DMS114 treated with DMSO at 0.1 percent for 48 hours (cell line): ENCODE measurements around the gene LRRN3.

Experiments
- DNase-seq: peaks from one replicate; lab custom pipeline; 2025; ENCODE audit not compliant: unreplicated experiment; lab: John Stamatoyannopoulos, UW

Gene LRRN3

DNA sequence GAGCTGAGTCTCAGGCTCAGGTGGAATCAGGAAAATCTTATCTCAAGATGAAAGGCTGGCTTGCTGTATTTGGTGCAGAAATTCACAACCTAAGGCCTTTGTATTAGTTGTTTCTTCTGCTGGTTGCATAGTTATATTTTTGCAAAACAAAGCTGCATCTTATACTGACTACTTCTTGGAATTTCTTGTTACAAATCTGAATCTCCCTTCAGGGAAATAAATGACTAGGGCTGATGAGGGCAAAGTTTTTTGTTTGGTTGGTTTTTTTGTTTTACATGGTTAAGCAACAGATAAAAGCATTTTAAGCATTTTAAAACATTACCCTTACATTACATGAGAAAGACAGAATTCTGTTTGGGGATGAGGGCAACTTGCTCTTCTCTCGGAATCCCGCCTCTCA, 13.9 kb upstream of the LRRN3 start:
- no peak for DNase-seq

DNA sequence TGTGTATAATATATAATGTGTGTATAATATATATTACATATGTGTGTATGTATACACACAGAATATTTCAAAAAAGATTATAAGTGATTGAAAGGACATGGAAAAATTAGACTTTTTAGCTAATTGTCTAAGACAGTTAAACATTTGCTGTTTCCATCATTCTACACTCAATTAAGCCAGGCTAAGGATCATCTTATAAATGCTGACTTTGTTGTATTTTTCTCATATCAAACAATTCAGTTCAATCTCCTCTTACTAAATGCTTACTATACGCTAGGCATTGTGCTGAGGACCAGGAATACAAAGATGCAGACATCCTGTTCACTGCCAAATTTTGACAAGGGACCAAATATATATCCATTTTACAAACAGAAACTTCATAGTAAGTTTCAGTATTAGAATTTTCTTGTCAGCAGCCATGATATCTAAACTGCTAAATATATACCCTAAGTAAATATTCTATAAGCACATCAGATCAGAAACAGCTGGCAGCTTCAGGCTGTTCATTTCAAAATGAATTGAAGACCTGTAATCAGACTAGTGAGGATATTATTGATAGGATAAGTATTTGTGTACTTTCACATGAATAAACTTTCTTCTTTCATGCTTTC, 10.3 kb upstream of the LRRN3 start:
- no peak for DNase-seq

DNA sequence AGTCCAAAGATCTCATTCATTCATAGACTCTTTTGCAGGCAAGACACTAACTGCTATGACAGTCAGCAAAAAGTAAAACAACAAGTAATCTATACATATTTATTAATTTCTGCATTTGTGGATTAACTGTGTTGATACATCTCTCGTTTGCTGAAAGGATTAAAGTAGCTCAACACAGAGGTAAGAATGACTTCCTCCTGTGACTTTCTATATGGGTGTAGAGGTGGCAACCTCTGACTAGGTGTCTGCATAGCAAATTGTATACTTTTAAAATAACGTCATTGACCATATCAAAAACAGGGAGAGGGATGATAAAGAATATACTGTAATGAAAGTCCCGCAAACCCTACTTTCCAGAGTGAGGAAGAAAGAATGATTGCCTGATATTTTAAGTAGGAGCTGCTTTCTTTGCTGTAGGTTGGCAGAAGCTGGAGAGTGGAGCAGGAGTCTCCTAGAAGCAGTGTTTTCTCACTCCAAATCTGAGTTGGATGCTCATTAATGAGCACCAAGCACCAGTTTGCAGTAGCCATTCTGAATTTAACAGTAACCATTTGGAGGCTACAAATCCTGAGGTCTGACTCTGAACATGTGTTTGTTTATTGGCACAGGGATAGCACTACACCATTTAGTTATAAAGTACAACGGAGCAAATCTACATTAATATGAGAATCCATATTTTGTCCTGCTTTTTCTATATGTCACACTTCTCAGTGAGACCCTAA, 9.2 kb upstream of the LRRN3 start:
- DNase-seq: no peak

DNA sequence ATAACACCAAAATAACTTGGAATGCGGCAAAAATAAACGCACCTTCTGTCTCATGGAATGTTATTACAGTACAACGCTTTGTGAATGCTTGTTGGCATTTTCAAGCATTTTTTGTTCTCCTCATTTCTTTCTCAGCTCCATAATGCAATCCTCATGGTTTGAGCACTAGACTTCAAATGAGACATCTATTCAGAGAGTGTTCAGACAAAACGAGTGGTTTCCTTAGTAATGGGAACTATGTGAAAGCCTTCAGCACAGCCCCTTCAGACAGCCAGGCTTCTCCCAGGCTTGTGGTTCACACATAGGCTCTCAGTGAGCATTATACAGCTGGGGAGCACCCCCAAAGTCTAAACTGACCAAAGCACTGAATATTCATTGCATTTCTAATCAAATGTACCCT, 8.6 kb upstream of the LRRN3 start:
- no peak for DNase-seq

DNA sequence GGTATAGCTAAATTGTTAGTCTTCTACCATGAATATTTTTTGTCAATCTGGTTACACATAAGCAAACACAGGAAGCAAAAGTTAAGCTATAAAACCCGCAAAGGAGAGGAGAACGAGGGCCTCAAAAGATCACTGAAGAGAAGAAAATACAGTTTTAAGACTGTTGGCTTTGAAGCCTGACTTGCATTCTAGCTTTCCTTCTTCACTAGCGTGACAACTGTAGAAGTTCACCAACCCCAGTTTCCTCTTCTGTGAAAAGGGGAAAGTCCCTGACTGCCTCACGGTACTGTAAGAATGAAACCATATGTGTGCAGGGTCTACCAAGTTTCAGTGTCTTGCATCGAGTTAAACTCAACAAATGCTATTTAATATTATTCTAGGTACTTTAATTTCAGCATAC, 7.5 kb upstream of the LRRN3 start:
- no peak for DNase-seq

DNA sequence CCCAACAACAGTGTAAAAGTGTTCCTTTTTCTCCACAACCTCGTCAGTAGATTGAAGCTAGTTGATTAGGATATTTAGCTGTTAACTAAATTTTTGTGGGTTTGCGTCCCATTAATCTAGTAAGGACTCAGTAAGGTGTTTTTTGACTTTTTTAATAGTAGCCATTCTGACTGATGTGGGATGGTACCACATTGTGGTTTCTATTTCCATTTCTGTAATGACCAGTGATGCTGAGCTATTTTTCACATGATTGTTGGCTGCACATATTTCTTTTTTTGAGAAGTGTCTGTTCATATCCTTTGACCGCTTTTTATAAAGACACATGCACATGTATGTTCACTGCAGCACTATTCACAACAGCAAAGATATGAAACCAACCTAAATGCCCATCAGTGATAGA, 5.6 kb upstream of the LRRN3 start:
- DNase-seq: no peak

DNA sequence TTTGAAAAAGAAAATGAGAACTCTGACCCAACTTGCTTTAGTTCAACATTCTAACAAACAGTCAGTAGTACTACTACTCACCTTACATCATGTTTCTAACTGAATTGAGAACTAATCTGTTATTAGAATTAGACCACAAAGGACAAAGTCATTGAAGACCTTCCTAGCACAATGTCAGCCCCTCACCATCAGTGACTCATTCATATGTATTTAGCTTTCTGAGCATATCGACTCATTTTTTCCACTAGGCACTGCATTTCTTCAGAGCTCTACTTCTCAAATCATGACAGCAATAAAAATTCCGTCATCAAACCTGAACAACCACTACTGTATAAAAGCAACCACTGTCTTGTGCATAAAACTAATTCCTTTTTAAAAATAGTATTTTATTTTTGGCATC, 4.4 kb upstream of the LRRN3 start:
- DNase-seq: no peak

DNA sequence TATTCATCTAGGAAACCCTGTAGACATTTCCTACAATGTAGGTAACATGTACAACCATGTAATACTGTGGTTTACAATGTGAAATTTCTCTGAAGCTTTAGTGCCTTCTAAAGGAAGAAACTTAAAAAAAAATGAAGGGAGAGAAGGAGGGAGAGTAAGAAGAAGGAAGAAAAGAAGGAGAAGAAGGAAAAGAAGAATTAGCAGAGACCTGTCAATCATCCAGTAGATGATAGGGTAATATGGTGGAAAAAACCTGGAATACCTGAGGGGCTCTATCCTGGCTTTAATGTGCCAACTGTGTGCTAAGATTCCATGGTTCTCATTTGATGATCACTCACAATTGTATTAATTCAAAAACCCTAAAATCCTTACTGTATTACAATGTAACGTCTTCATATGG, 2.6 kb upstream of the LRRN3 start:
- DNase-seq: no peak

DNA sequence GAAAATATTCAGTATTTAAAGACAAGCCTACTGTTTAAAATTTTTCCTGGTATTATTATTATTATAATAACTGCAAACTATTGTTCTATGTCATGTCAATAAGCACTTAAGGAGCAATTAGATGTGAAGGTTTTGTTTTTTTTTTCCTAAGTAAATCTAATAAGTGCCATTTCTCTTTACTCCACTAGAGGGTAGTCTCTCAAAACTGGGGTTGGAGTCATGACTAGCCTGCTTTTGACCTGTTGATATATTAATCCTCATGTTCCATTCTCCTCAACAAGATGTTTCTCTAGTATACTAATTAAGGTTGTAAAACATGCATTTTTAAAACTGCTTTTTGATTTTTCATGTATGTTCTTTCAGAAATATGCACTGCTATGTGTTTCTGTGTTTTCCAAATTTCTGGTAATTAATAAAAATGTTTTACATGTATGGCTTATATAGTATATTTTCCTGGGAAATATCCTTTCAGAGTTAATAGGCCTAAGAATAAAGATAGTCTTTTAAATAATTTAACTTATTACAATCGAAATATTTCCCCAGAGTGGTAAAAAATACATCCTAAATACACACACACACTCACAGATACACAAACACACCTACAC, 1.0 kb upstream of the LRRN3 start:
- DNase-seq: peak; percentile 43

DNA sequence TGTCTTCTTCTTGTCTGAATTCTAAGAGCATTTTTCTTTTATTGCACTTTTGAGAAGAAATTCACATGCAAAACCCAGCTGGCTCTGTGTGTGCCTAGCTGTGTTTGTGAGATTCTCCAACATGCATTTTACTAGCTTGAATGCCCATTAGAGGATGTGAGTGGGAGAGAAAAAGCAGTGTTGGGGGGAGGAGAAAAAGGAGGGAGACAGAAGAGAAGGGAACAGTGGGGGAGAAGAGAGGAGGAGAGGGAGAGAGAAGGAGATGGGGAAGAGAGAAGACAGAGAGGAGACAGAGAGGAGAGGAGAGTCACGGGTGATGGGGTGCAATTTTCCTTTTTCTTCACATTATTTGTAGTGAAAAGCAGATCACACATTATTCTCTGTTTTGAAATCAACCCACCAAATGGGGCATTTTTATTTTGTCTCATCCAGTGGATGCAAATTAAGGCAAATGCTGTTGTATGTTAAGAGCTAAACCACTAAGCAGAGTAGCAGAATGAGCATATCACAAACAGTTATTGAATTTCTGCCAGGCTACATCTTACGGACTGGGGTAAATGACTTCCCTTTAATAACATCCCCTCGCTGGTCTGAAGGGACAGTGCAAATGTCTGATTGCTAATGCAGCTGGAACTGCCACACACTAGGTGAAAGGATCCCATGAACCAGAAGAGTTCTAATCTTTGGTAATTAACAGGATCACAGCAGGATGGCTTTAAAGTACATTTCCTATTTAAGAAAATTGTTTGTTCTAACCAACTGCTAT, 849 bp downstream of the LRRN3 start:
- no peak for DNase-seq

DNA sequence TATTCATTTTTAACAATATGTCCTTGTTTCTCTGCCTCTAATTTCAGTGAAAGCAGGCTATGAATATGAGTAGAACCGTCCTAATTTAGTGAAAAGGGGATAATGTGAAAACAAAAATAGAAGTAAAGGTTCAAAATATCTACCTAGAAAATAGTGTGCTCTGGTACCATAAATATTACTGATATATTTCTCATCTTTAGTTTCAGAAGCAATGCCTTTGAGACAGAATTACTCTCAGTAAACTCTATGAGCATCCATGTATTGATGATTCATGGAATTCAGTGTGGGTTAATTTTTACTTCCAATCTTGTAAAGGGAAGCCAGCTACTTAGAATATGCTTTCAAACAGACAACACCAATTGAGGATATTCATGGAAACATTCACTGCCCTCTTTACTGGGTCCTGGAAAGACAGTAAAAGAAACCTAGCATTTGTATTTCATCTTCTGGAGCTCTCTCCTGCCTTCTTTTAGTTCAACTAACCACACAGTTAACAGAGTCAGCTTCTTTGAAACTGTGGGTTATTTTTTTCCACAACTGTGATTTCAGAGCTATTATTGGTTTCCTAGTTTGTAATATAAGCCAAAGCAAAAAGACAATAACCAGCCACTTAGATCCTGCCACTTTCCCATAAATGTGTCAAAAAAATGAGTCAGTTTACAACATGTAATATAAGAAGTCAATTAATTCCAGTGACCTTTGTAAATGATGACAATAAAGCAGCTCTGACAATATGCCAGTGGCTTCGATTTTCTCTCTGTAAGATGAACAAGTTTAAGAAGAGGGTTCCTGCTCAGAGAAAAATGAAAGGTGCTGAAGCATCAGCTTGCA, 1.7 kb downstream of the LRRN3 start:
- no peak for DNase-seq

DNA sequence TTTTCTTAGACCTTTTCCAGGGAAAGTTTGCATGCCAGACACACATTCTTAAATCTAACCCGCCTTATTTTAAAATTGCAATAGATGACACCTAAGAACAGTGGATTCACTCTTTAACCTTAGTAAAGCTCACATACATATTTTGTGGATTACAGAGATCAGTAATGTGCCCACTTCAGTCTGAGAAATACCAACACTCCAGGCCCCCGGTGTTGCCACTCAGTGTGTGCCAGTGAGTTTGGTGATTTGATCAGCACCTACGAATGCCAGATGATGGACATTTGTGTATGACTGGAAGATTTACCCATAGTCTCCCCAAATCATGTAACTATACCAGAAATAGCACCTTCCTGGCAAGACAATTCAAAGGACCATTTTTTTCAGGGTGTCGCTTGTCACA, 2.6 kb downstream of the LRRN3 start:
- no peak for DNase-seq

DNA sequence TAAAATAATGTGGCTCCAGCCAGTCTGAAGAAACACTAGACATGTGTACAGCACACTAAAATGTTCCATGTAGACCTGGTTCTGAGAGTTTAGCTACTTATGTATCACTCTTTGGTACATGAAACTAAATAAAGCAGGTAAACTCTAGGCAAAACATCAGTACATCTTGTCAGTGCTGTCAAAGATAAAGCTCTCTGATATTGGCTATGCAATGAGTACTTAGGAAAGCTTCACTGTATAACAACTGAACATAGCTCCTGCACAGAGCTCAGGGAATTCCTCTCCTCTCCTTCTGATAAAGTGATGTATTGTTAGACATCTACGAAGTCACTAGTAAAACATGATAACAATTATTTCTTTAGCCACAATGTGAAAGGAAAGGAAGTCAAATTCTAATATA, 3.5 kb downstream of the LRRN3 start:
- no peak for DNase-seq

DNA sequence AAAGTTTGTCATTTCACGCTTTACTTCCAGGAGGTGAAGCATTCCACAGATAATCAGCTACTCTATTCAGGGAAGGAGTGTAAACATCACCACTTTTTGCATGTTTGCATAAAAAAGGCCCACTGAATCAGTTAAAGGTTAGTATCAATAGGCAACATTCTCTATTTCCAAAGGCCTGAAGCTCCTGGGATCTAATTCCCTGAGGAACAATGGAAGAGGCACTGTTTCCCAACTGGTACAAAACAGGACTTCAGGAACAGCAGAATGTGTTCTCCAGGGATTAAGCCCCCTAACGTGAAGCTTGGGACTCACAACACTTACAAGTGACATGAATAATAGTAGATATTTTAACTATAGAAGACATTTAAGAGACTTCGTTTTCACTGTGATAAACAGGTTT, 6.1 kb downstream of the LRRN3 start:
- no peak for DNase-seq

DNA sequence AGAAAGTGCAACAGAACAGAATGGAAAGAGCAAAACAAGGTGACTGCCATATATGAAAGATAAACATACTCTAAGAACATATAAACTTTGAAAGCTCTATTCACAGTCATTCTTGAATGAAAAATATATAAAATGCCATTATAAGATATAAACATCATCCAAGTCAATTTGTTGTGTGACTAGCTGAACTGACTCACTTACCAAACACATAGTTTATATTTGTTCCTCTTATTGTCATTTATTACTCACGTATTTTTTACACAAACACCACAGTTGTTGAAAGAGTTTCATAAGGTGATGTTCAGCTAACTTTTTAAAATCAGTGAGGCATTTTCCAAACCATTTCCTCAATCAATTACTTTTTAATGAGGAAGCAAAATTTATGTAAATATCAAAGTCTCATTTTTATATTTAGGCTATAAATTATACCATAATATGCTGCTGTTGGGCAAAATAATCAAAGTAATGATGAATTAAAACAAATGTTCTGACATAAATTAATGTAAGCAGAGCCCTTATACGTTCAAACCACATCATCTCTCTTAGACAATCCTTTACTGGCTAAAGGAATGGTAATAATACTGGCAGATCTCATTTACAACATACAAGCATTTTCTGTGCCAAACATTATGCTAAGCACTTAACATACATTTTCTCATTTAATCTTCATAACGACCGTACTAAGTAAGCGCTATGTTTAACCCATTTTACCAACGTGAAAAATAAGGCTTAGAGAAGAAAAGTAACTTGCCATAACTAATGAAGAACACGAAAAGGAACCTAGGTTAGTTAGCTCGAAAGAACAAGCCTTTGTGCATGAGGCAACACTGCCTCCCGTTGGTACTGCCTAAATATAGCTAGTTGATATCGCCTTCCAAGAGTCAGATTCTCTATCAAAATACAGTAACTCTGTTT, 7.3 kb downstream of the LRRN3 start:
- DNase-seq: peak; percentile 3

DNA sequence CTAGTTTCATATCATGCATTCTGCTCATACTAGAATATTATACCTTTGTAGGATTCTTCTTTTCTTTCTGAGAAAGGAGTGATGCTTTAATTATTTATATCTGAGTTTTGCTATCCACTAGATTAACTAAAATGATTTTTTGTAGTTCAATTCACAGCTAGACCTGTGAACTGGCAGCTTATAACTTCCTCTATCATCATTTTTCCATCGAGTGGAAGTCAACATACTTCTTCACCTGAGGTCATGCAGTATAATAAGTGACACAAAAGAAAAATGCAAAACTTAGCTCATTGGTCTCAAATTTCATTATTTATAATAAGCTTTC, 8.0 kb downstream of the LRRN3 start:
- DNase-seq: no peak

DNA sequence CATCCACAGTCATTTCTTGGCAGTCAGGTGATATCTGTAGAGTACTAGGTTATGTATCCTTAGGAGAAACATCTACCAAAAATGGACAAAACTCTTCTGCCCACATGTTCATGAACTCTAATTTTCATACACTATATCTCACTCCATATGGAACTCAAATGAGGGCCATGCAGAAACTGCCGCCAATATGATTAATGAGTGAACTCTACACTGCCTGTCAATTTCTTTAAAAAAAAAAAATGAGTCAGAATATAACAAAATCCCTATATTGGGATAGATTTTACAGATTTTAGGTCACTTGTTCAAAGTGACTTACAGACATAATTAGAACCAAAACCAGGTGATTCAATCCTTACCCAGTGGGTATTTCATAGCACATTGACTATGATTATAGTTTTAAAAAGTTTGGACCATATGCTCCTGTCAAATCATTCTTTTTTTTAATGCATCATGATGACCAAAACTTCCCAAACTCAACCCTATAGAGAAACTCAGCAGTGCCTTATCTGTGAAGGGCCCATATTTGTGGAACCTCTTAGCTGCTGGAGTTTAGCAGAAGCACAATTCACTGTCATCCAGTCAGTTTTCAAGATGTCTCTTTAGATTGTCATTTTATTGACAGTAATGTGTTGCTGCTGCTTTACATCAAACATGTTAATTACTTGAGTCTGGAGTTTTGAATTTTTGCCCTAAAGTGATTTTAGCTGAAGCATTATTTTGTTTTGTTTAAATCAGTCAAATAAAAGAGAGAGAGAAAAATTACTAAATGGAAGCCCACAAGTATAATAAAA, 11.1 kb downstream of the LRRN3 start:
- no peak for DNase-seq

DNA sequence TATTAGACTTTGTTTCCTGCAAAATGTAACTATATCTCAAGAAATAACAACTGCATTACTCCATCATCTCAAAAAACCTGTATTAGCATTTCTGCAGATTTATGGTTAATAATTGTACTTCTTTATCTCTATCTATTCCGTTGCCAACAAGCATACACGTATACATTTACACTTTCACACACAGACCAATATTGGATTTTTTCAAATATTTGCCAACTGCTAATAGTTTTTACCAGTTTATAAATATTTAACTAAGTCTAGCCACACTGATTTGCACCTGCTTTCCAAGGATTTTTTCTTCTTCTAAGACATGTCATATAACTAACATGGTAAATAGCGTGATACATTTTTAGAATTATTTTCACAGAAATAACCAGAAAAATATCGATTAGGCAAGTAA, 12.2 kb downstream of the LRRN3 start:
- DNase-seq: no peak

DNA sequence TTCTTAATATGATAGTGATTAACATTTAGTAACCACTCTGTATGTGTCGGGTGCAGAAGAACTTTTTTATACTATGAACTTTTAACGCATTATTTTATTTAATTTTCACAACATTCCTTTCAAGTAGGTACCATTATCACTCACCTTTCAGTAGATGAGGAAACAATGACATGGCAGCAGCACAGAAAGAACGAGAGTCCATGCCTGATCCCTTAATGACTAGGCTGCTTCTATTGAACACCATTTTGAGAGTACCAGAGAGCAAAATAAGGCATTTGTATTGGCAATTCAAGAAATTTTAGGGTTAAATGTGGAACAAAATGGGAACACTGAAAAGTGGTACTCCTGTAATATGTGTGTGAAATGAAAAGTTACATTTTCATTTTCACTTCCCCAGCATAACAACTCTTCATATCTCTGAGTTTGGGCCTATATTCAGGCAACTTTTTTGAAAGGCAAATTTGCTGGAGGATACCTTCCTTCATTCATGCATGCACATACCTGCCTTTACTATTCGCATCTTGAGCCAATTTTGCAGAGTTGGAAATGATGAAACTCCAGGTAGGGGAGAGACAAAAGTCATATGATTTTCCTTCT, 12.8 kb downstream of the LRRN3 start:
- no peak for DNase-seq
